ENCODE measurements around the gene TMED1.

DNA sequence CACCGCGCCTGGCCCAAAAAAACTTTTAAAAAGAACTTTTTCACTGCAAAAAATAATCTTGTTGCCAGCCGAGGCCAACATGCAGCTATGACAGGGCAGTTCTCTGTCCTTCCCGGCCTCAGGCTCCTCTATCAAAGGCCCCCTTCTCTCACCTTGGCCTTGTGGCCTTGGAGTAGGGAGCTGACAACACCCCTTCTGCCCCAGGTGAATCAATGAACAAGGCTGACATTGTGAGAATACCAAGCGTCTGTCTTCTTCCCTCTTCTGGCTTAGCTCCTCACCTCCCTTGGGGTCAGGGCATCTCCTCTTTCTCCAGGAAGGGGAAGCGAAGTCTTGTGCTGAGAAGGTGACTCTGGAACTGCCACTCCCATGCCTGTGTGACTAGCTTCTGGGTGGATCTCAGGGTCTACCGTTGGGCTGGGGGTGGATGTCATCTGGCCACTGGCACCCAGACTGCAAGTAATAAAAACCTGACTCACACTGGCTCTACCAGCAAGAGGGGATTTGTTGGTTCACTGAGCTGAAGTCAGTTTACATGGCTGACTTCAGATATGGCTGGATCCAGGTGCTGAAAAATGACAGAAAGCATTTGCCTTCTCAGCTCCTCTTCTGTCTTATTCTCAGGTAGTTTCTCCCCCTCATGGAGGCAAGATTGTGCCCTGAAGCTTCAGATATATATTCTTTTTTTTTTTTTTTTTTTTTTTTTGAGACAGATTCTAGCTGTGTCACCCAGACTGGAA, 18.5 kb upstream of the TMED1 start:
- TF ChIP-seq, protein P1, sequence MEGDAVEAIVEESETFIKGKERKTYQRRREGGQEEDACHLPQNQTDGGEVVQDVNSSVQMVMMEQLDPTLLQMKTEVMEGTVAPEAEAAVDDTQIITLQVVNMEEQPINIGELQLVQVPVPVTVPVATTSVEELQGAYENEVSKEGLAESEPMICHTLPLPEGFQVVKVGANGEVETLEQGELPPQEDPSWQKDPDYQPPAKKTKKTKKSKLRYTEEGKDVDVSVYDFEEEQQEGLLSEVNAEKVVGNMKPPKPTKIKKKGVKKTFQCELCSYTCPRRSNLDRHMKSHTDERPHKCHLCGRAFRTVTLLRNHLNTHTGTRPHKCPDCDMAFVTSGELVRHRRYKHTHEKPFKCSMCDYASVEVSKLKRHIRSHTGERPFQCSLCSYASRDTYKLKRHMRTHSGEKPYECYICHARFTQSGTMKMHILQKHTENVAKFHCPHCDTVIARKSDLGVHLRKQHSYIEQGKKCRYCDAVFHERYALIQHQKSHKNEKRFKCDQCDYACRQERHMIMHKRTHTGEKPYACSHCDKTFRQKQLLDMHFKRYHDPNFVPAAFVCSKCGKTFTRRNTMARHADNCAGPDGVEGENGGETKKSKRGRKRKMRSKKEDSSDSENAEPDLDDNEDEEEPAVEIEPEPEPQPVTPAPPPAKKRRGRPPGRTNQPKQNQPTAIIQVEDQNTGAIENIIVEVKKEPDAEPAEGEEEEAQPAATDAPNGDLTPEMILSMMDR (IDR thresholded peaks at IDR 0.05): no peak
- TF ChIP-seq POLR2A (IDR thresholded peaks at IDR 0.05) (no peak), POLR2AphosphoS5 (IDR thresholded peaks at IDR 0.05) (no peak)

Measured in upper lobe of left lung (tissue), 4 donors.